ENCODE data around the gene LIX1L. TPM values are rescaled to one million over a fixed set of nuclear protein-coding genes. Genes with fewer than 3 reads are reported as not detected.
A peak's percentile ranks its signal among the peaks of the same experiment; 100 is the strongest.

The LIX1L gene
- total RNA-seq, 1 donor from 2014 or later, result 13.6 TPM

DNA sequence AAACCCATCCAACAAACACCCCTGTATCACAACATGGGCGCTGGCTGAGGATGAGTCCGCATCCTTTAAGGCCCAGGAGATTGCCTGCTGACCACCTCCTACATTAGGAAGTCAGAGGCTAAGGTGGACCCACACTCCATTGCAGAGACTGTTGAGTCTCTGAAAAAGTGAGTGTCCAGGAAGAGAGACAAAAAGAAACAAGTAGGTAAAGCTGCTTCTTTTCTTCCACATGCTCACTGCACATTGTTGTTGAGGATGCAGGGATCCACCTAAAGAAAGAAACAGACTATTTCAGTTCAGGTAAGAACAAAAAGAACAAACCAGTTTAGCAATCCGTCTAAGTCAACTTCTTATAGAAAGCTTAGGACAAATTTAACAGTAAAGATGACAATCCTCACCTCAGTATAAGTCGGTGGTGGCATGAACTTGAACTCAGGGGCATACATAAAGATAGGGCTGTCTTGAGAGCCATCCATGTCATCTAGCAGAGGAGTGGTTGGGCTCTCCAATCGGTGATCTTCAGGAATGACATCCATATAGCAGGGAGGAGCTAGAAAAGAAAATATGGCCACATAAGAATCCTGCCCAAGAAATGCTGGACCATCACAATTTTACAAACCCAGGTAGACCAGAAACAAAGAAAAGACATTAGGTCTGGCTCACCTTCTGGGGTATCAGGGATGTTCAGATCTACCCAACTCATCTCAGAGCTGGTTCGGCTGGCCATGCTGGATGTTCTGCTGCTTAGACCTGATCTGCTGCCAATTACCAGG lies 36.0 kb upstream of the LIX1L start:
- peaks cover 17% of the 10 kb centered on the region for H3K36me3 ChIP-seq
- peaks cover 42% of the 10 kb centered on the region for H3K36me3 Mint-ChIP-seq
- H3K27me3 ChIP-seq, result peaks cover 19% of the 10 kb centered on the region
- TF ChIP-seq EZH2phosphoT487 (IDR thresholded peaks at IDR 0.05), result no peak
- TF ChIP-seq EZH2 (IDR thresholded peaks at IDR 0.05), result no peak
- no peak for TF ChIP-seq CTCF (IDR thresholded peaks at IDR 0.05)
- no peaks in the 10 kb centered on the region for H3K9me3 ChIP-seq (ENCODE audit: low read depth)
- peak overlapping the region; percentile 32 for H3K27ac Mint-ChIP-seq
- H4K20me1 ChIP-seq (ENCODE audit: low read depth), result peaks cover 48% of the 10 kb centered on the region
- H2AFZ ChIP-seq (replicated peaks), result no peak overlapping the region
- peaks cover 2% of the 10 kb centered on the region for H3K9me3 Mint-ChIP-seq
- H3K4me3 Mint-ChIP-seq, result peak overlapping the region; percentile 98
- DNase-seq (ENCODE audit: low spot score), result no peak
- H3F3A ChIP-seq (ENCODE audit: low read depth), result peaks cover 41% of the 10 kb centered on the region
- no peak overlapping the region for H3K27ac ChIP-seq
- H3K9ac ChIP-seq, result no peak overlapping the region
- H3K4me3 ChIP-seq, result peak overlapping the region; percentile 85
- peaks cover 37% of the 10 kb centered on the region for H3K4me1 ChIP-seq
- H3K4me1 Mint-ChIP-seq, result peaks cover 61% of the 10 kb centered on the region
- H3K27me3 Mint-ChIP-seq (ENCODE audit: insufficient read depth, low read depth), result peaks cover 8% of the 10 kb centered on the region
- H3K4me2 ChIP-seq, result peak overlapping the region; percentile 94
- H3K79me2 ChIP-seq (ENCODE audit: low read depth), result peaks cover 22% of the 10 kb centered on the region

DNA sequence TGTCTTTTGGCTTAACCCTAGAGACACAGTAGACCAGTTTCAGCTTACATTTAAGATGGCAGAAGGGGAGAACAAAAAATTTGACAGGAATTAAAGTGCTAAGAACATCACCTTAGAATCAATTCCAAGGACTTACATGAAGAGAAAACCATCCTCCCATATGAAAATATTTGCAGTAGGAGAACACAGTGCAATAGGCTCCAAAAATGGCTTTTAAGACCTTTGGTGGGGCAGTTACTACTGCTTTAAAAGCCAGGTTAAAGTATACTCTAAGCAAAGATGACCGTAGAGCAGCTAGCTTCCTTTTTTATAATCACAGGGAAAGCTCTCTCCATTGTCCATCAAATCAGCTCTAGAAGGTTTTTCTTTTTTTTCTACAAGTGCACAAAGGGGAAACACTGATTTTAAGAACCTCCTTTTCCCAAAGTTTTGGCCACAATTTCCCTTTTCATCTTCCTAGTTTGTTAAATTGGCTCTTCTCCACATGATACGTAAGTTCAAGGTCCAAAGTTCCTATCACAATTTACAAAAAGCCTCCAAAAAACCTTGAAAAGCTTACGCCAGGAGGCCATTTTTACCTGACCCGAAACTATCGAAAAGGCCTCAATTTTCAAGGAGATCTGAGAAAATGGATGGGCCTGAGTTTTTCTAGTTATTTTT lies 35.3 kb upstream of the LIX1L start:
- Histone ChIP-seq H2AFZ (replicated peaks) (no peak overlapping the region), H3K36me3 (peaks cover 17% of the 10 kb centered on the region), H3K9ac (no peak overlapping the region), H3K4me1 (peaks cover 36% of the 10 kb centered on the region), H3K79me2 (ENCODE audit: low read depth) (peaks cover 22% of the 10 kb centered on the region), H3K4me3 (peak overlapping the region; percentile 85), H3K27me3 (peaks cover 19% of the 10 kb centered on the region), H3F3A (ENCODE audit: low read depth) (peaks cover 41% of the 10 kb centered on the region), H3K4me2 (peak overlapping the region; percentile 94), H4K20me1 (ENCODE audit: low read depth) (peaks cover 48% of the 10 kb centered on the region), H3K9me3 (ENCODE audit: low read depth) (no peaks in the 10 kb centered on the region), H3K27ac (no peak overlapping the region)
- H3K27ac Mint-ChIP-seq, result no peak overlapping the region
- H3K36me3 Mint-ChIP-seq, result peaks cover 42% of the 10 kb centered on the region
- no peak for DNase-seq (ENCODE audit: low spot score)
- TF ChIP-seq EZH2phosphoT487 (IDR thresholded peaks at IDR 0.05) (no peak), CTCF (IDR thresholded peaks at IDR 0.05) (no peak), EZH2 (IDR thresholded peaks at IDR 0.05) (no peak)
- H3K27me3 Mint-ChIP-seq (ENCODE audit: insufficient read depth, low read depth), result peaks cover 8% of the 10 kb centered on the region
- H3K9me3 Mint-ChIP-seq, result peaks cover 2% of the 10 kb centered on the region
- peaks cover 57% of the 10 kb centered on the region for H3K4me1 Mint-ChIP-seq
- H3K4me3 Mint-ChIP-seq, result peak overlapping the region; percentile 98

DNA sequence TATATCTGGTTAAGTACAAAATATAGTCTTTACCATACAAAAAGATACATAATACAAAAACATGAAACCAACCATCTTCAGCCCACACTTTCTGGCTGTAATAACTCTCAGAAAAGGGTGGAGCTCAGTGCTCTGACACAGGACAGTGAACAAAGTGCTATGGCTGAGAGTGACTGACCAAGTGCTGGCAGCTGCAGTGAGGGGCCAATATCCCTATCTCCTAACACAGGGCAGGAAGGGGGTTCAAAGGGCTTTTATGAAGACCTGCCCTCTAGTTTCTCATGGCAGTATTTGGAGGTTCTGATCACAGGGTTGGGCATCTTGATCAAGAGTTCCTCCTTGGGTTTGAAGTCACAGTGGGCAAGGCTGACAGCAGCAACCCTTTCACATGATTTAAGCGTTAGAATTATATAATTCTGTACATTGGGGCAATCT lies 34.7 kb upstream of the LIX1L start:
- Histone ChIP-seq H3K9me3 (ENCODE audit: low read depth) (no peaks in the 10 kb centered on the region), H3K9ac (no peak overlapping the region), H2AFZ (replicated peaks) (no peak overlapping the region), H3F3A (ENCODE audit: low read depth) (peaks cover 37% of the 10 kb centered on the region), H3K4me1 (peaks cover 31% of the 10 kb centered on the region), H3K79me2 (ENCODE audit: low read depth) (peaks cover 22% of the 10 kb centered on the region), H3K36me3 (peaks cover 17% of the 10 kb centered on the region), H3K27ac (peak overlapping the region; percentile 40), H3K4me2 (peak overlapping the region; percentile 94), H3K27me3 (peaks cover 17% of the 10 kb centered on the region), H3K4me3 (peak overlapping the region; percentile 85), H4K20me1 (ENCODE audit: low read depth) (peaks cover 48% of the 10 kb centered on the region)
- H3K27me3 Mint-ChIP-seq (ENCODE audit: insufficient read depth, low read depth), result peaks cover 8% of the 10 kb centered on the region
- H3K4me1 Mint-ChIP-seq, result peaks cover 54% of the 10 kb centered on the region
- TF ChIP-seq EZH2 (IDR thresholded peaks at IDR 0.05) (no peak), EZH2phosphoT487 (IDR thresholded peaks at IDR 0.05) (no peak), CTCF (IDR thresholded peaks at IDR 0.05) (no peak)
- no peak overlapping the region for H3K27ac Mint-ChIP-seq
- H3K4me3 Mint-ChIP-seq, result peak overlapping the region; percentile 98
- H3K36me3 Mint-ChIP-seq, result peaks cover 42% of the 10 kb centered on the region
- DNase-seq (ENCODE audit: low spot score), result no peak
- H3K9me3 Mint-ChIP-seq, result peaks cover 2% of the 10 kb centered on the region
